Activated T-helper 9 cell treated with anti-CD3 and anti-CD28 coated beads, Interleukin-2, amount 50 U/mL, for 16 hours (primary cell): ENCODE results near the gene TOMM22.
"Not testable (repeated sequence)": the region's sequence is repeated elsewhere in the genome, so short reads cannot be mapped to it uniquely, and the experiment has no call there.

ENCODE experiments used
- DNase-seq: peaks from one replicate; pipeline ENCODE4 v3.0.0-alpha.2; 2020; ENCODE audit warnings: low read depth

TOMM22 gene

DNA sequence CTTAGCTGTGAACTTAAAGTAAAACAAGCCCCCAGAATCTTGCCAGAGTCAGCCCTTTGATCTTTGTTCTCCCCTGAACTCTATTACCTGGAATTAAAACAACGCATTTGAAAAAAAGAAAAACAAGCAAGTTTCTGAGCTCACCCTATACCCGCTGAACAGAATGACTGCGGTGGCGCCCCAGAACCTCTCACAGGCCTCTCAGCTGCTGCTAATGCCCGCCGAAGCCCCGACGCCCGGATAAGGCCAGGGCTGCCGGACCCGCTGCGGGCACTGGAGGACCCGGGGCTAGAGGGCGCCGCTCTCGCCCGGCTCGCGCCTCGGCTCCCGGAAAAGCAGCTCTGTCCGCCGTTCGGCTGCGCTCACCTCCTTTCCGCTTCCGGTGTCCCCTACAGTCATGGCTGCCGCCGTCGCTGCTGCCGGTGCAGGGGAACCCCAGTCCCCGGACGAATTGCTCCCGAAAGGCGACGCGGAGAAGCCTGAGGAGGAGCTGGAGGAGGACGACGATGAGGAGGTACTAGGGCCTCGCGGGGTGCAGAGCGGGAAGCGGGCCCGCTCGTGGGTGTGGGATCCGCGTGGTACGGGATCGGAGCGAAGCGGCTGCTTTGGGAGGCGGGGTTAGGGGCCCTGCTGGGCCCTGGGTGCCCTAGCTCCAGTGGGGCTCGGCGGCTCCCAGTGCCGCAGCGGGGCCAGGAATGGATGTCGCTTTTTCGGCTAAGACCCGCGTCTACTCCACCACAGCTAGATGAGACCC, at the start of gene TOMM22:
Gene TOMM22 (plus strand): TSS at position 376 of the 754 bp plus-strand sequence. CDS start 22 bp downstream, at position 398.
- DNase-seq: peak; percentile 81

DNA sequence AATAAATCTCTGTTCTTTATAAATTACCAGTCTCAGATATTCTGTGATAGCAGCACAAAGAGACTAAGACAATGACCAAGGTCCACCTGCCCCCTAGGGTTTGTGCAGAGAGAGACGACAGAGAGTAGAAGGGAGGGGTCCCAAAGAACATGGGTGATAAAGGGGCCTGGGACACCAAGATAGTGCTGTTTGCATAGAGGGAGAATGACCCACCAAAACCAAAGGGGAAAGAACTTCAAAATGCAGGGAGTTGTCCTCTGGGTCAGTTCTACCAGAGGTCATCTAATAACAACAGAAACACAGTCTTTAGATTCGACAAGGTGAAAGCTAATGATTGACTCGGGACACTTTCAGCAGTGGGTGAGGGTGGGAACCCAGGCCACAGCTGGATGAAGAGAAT, 49.2 kb upstream of the TOMM22 start:
- DNase-seq: no peak

DNA sequence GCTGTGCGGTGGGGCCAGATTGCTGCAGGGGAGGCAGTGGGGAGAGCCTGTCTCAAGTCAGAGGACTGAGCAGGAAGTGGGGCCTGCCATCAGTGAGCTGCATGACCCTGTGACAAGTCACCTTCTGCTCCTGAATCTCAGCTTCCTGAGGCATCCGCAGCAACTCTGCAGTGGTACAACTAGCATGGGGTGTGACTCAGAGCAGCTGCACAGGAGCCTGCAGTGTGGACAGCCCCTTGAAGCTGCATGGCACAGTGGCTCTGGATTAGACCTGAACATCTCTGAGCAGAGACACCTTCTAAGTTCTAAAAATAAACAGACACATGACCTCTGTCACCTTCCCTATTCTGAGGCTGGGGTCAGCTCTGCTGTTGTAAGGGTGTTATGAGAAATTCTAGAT, 43.5 kb upstream of the TOMM22 start:
- no peak for DNase-seq

DNA sequence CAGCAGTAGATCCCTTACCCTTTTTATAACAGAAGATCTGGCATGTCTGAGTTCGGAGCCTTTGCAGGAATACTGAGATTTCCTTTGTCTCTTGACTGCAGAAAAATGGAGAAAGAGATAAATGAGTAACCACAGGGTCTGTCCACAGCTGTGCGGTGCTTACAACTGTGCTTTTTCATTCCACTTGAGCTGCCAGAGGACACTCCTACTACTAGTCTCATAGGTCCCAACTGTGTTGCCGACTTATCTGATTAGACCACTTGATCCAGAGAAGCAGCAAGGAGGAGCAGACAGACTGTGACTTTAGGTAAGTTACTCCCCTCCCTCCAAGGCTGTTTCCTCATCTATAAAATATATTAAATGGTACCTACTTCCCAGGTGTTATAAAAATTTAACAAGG, 43.0 kb upstream of the TOMM22 start:
- DNase-seq: no peak

DNA sequence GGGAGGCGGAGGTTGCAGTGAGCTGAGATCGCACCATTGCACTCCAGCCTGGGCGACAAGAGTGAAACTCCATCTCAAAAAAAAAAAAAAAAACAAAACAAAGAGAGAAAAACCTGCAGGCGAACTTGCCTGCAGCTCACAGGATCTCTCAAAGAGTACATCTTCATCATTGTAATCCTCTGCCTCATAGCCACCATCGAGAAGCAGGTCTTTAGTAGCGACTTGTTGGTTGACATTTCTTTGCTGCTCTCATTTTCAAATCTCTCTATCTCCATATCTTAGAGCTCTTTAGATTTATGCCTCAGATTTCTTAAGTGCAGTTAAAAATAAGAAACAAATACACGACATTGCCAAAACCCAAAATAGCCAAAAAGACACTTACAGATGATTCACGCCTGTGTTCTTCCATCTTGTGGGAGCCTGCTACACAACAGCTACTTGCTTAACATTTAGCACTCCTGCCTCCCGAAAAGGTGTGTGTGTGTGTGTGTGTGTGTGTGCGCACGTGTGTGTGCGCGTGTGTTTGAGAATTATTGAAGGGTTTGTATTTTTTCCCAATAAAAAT, 40.2 kb upstream of the TOMM22 start:
- no peak for DNase-seq

DNA sequence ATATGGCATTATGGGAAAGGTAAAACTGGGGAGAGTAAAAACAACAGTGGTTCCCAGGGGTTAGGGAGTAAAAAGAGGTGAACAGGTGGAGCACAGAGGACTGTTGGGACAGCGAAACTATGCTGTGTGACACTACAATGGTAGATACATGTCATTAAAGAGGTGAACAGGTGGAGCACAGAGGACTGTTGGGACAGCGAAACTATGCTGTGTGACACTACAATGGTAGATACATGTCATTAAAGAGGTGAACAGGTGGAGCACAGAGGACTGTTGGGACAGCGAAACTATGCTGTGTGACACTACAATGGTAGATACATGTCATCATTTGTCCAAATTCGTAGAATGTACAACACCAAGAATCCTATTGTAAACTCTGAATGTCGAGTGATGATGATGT, 37.5 kb upstream of the TOMM22 start:
- DNase-seq: not testable (repeated sequence)

DNA sequence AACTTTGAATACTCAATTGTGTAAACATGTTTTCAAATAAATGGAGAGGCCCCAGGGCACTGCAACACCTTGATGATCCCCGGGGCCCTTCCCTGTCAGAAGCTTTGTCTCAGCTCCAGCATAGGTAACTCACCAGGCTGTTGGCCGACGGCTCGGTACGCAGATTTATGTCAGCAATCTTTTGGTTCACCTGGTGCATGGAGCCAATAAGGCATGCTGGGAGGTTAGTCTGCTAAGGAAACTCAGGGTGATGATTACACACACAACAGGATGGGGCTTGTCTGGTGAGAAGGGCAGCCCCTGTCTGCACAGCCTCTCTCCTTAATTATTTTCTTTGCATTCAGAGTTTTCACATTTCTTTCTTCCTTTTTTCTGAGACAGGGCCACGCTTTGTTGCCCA, 36.3 kb upstream of the TOMM22 start:
- DNase-seq: no peak

DNA sequence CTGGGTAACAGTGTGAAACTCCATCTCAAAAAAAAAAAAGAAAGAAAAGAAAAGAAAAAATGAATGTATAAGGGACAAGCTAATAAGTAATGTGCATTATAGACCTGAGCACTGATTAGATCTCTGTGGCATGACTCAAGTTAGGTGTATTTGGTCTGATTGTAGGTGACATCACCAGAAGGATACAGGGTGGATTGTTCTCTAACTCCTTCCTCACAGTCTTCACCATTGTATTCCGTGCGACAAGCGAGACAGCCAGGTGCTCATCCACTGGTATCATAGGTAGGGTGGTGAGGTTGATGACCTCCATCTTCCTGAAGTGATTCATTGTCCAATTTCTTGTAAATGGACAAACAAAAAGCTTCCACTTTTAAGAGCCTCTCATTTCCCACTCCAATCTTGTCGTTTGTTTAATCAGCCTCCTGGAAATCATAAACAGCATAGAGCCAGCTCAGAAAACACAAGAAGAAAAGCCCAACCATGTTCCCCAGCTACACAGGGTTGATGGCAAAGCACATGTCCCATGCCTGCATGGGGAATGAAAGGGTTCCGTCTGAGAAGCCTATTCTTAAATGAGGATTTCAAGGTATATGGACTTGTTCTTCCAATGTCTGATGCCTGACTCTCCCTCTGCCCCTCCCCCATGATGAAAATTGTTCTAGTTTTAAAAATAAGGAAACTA, 31.8 kb upstream of the TOMM22 start:
- DNase-seq: no peak

DNA sequence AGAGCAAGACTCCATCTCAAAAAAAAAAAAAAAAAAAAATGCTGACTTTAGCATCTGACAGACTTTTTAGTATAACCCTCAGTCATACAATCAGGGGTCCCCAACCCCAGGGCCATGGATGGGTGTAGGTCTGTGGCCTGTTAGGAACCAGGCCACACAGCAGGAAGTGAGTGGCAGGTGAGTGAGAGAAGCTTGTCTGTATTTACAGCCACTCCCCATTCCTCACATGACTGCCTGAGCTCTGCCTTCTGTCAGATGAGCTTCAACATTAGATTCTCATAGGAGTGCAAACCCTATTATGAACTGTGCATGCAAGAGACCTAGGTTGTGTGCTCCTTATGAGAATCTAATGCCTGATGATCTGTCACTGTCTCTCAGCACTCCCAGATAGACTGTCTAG, 28.9 kb upstream of the TOMM22 start:
- no peak for DNase-seq

DNA sequence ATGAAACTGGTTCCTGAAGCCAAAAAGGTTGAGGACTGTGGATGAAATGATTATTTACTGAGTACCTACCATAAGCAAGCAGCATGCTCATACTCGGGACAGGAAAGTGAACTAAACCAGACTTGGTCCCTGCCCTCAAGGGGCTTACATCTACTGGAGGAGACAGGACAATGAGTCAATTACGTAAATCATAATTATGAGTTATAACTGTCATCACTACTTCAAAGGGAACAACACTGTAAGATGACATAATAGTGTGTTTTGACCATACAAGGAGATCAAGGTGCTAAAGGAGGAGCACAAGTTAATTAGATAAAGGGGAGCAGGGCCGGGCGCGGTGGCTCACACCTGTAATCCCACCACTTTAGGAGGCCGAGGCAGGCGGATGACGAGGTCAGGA, 28.0 kb upstream of the TOMM22 start:
- no peak for DNase-seq

DNA sequence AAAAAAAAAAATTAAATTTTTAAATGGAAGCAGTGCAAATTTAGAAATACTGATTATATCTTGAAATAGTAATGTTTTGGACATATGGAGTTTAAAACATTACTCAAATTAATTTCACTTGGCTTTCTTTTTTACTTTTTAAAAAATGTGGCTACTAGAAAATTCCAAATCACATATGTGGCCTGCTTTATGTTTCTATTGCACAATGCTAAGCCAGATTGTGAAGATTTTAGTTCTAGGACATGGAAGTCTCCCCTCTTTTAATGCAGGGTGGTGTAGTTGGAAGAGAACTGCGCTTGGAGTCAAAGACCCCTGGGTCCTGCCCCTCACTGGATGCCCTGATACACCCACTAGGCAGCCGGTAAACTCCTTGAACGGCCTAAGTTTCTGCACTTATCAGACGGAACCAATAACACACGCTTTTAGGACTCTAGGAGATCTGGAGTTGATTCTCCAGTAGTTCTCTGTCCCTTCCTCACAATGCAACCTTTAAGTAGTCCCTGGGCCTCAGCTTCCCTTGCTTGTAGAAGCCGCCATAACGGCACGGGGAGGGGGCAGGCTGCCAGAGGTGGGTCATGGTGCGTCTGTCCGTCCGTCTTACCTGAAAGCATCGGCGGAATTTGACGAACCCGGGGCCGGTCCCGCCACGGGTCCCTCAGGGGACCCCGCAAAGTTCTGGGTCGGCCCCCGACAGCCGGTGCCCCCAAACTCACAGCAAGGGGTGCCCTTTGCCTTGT, 26.1 kb upstream of the TOMM22 start:
- no peak for DNase-seq

DNA sequence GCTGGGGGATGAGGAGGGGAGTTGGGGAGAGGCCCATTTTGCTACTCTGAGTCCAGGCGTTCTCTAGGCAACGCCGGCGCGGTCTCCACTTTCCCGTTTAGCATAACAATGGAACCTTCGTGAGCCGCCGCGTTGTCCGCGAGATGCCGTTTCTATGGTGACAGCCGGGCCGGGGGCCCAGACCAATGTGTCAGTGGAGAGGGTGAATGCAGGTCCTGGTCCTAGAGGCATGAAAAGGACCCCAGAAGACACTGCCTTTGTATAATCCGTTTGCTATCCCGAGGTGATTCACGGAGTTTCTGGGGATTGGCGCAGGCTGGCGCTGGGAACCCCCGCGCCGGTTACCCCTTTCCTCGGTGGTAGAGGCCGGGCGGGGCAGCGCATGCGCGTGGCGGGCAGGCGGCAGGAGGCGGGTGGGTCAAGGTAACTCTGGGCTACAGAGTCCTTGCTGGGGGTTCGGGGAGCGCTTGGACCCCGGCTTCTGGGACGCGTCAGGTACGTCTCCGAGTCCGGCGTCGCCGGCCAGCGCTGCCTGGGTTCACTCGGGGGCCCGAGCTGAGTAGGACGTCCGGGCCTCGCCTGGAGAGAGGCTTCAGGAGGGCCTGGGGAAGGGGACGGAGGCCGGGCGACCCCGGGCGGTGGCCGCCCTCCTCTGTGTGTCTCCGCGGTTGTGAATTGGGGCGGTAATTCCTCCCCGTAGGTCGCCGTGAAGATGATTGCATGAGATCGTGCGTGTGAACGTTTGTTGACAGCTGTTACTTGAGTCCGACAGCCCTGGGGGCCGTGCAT, 25.3 kb upstream of the TOMM22 start, which contains the start of the genes CBY1 and FAM227A:
Gene CBY1 (plus strand): TSS at position 383 of the 789 bp plus-strand sequence. CDS start 11,417 bp downstream, outside the sequence.
Gene FAM227A (minus strand): TSS at position 137 of the 789 bp plus-strand sequence. CDS start 6,224 bp downstream, outside the sequence.
- peak; percentile 78 for DNase-seq

DNA sequence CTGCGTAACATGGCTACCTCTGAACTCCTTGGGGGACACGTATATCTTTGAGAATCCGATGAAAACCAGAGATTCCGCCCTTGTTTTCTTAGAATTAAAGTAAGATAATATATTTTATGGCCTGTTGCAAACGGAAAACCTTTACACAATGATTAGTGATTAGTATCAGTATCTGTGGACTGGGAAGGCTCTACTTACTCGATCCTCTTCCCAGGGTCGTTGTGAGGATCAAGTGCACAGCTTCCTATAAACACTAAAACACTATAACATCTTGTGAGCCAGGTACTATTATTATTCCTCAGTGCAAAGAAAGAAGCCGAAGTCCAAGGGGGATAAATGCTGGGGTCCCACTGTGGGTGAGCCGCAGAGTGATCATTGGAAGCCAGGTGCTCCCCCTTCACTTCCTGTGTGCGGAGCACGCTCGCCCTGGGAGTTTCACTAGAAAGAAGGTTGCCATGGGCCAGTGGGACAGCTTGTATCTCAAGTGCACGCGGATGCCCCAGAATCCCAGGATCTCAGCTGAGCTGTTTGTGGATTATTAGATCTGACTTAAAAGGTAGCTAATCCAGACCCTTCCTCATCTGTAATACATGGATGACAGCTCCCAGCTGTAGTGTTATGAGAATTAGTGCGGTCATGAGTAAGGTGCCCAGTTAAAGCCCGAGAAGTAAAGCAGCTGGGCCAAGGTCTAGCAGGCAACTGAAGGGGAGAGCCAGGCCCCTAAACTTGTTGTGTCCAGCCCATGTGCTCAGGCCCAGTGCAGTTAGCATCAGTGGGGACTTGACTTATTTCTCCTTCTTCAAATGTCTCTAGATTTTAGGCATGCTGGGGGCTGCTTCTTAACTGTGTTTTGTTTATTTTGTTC, 24.5 kb upstream of the TOMM22 start:
- DNase-seq: peak; percentile 3

DNA sequence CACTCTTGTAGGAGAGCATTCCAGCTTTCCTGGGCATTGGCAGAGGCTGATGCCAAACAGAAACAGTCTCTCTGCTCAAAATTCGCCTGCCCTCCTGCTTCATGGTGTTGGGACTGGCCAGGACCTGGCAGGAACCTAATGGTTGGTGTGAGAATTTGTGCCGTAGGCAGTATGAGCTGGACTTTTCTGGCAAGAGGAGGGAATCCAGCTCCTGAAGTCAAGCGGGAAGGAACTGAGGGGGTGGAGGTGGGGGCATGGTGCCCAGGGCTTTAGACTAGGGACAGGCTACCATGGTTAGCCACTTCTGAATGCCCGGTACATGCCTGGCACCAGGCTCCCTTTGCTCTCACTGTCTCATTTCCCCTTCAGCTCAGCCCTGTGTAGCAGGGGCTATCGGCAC, 6.9 kb upstream of the TOMM22 start:
- no peak for DNase-seq

DNA sequence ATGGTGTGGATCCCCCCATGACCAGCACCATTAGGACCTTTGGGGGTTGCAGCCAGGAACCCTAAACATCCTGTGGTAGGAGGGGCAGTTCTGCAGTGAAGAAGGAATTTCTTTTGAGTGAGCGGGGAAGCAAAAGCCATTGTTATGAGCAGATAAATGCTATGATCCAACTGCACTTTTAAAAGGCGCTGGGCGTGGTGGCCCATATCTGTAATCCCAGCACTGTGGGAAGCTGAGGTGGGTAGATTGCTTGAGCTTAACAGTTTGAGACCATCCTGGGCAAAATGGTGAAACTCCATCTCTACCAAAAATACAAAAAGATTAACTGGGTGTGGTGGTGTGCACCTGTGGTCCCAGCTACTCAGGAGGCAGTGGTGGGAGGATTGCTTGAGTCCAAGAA, 5.9 kb upstream of the TOMM22 start:
- no peak for DNase-seq

DNA sequence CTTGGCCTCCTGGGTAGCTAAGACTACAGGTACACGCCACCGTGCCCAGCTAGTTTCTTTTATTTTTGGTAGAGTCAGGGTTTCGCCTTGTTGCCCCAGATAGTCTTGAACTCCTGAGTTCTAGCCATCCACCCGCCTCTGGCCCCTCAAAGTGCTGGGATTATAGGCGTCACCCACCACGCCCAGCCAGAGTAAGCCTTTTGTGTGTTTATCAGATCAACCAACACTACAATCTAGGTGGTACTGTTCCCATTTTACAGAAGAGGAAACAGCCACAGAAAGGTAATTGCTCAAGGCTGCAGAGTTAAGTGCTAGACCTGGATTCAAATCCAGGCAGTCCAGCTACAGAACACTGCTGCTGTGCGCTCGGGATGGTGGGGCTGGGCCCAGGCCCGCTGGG, 3.1 kb downstream of the TOMM22 start:
- DNase-seq: no peak

DNA sequence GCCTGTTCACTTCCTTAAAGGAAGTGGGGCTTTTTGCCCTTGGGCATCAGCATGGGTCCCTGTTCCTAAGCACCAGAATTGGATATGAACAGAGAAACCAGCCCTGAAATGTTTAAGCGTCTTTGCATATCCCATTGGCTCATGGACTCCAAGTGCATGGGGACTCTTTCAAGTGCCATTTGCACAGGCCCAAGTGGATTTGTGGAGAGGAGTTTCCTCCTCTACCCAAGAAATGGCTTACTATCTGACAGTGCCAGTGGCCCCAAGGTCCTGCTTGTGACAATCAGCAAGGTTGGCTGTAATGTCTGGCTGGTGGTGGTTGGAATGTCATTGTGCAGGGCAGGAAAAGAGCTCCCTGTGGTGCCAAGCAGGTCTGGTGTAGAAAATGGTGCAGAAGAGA, 4.0 kb downstream of the TOMM22 start:
- DNase-seq: no peak

DNA sequence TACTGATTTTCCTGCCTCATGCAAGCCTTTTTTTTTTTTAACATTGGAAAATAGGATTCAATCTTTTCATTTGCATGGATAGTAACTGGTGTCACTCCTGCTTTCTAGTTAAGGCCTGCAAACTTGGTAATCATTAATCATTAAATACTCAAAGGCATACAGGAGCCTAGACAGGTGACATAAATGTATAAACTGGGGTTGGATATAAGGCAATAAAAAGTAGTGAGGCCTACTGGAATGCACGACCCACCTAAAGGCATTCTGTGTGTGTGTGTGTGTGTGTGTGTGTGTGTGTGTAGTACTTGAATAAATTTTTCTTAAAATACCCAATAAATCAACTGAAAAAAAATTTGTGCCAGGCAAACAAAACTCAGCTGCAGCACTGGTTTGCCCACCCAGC, 7.9 kb downstream of the TOMM22 start:
- DNase-seq: no peak

DNA sequence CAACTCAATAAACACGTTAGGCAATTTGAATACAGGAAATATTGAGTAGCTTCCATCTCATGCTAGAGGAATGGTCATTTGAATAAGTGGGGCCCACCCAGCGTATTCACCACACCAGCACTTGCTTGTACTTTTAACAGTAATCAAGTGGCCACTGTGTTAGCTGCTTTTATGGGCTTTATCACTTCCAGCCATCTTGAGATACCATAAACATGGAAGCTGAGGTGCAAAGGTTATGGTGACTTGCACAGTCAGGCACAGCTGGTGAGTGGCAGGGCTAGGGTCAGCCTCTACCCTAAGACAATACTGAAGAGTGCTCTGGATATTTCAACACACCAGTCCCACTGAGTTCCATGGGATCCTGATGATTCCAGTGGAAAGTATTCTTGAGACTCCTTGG, 12.3 kb downstream of the TOMM22 start:
- no peak for DNase-seq

DNA sequence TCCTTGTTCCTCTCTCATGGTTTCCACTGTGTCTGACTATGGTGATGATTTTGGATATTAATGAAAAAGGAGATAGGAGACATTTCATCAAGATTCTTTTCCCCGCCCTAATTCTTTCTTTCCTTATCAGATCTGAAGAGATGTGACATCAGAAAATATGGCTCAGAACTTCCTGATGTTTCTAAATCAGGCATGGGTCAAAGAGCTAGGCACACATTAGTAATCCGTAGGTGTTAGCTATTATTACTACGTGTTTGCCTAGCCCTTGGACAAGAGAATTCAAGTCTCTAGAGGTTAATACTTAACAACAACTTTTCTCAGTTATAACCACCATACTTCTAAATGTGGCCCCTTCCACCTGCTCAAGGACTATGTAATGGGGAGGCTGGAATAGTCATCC, 13.2 kb downstream of the TOMM22 start:
- DNase-seq: no peak
